A673 (cell line): ENCODE data around the gene KLHL17.

Source experiments
- CTCF ChIP-seq: fragments of 300-800, 200-600 bp; sonication (generic); conservative IDR thresholded peaks from 2 replicates; pipeline ENCODE4 v1.5.1; 2017; ENCODE audit warnings: low read depth, mild to moderate bottlenecking, antibody characterized with exemption, low read length, moderate library complexity, mixed read lengths
- EZH2 ChIP-seq: fragments of 200-600 bp; sonication (generic); IDR thresholded peaks from 2 replicates; pipeline ENCODE4 v1.6.1; 2017; ENCODE audit warnings: borderline replicate concordance, low read depth, mild to moderate bottlenecking, mixed read lengths, antibody characterized with exemption, low read length; ENCODE audit not compliant: poor library complexity, severe bottlenecking

- TF ChIP-seq EZH2 (no peak), CTCF (no peak)
Observed at GRCh38 chr1:963746-964525, 3.6 kb downstream of the KLHL17 start.
